ENCODE measurements around the gene DMXL1.

The DMXL1 gene

GRCh38 chr5:119267958-119268386 lies 197.1 kb downstream of the DMXL1 start:
- peak; percentile 93 for ATAC-seq
- no peak for TF ChIP-seq POU6F1 (CRISPR knock-in tag; IDR thresholded peaks at IDR 0.05; ENCODE audit: borderline replicate concordance, low read depth)
- no peak for TF ChIP-seq PPARA (CRISPR knock-in tag; IDR thresholded peaks at IDR 0.05; ENCODE audit: borderline replicate concordance)
- TF ChIP-seq RARB (CRISPR knock-in tag; IDR thresholded peaks at IDR 0.05): no peak
- no peak for TF ChIP-seq ISL1 (CRISPR knock-in tag; IDR thresholded peaks at IDR 0.05)
- no peak for TF ChIP-seq ZNF70 (CRISPR knock-in tag; IDR thresholded peaks at IDR 0.05)
- TF ChIP-seq ZFP30 (CRISPR knock-in tag; IDR thresholded peaks at IDR 0.05): no peak
- no peak for TF ChIP-seq CREB5 (CRISPR knock-in tag; IDR thresholded peaks at IDR 0.05; ENCODE audit: low read depth)
- TF ChIP-seq TCF4 (CRISPR knock-in tag; IDR thresholded peaks at IDR 0.05; ENCODE audit: borderline replicate concordance): no peak
- TF ChIP-seq SNAI2 (CRISPR knock-in tag; IDR thresholded peaks at IDR 0.05): no peak
- no peak for TF ChIP-seq ZC3H10 (CRISPR knock-in tag; IDR thresholded peaks at IDR 0.05)
- TF ChIP-seq ARNTL (CRISPR knock-in tag; IDR thresholded peaks at IDR 0.05; ENCODE audit: borderline replicate concordance, low read depth): no peak
- no peak for TF ChIP-seq ZNF8 (CRISPR knock-in tag; IDR thresholded peaks at IDR 0.05)
- TF ChIP-seq CSRNP3 (CRISPR knock-in tag; IDR thresholded peaks at IDR 0.05): no peak
- TF ChIP-seq CSDC2 (CRISPR knock-in tag; IDR thresholded peaks at IDR 0.05): no peak
- no peak for TF ChIP-seq GLIS3 (CRISPR knock-in tag; IDR thresholded peaks at IDR 0.05)

GRCh38 chr5:119268387-119269060 lies 197.6 kb downstream of the DMXL1 start:
- TF ChIP-seq ZFP3 (CRISPR knock-in tag; IDR thresholded peaks at IDR 0.05) (peak; percentile 11; the same call in 1 of the 2 replicates), BACH2 (CRISPR knock-in tag; IDR thresholded peaks at IDR 0.05; ENCODE audit: borderline replicate concordance) (no peak), ZNF70 (CRISPR knock-in tag; IDR thresholded peaks at IDR 0.05) (0 out of 2 replicates have a peak, but pooled peaks have one; percentile 9)
- peak; percentile 96 for ATAC-seq

- TF ChIP-seq RARB (CRISPR knock-in tag; IDR thresholded peaks at IDR 0.05): no peak
- no peak for TF ChIP-seq CREB5 (CRISPR knock-in tag; IDR thresholded peaks at IDR 0.05; ENCODE audit: low read depth)
- TF ChIP-seq ARNTL (CRISPR knock-in tag; IDR thresholded peaks at IDR 0.05; ENCODE audit: borderline replicate concordance, low read depth): no peak
- TF ChIP-seq ISL1 (CRISPR knock-in tag; IDR thresholded peaks at IDR 0.05): no peak
- no peak for TF ChIP-seq ZNF565 (CRISPR knock-in tag; conservative IDR thresholded peaks at IDR 0.05; ENCODE audit: low read depth)
- no peak for TF ChIP-seq BACH2 (CRISPR knock-in tag; IDR thresholded peaks at IDR 0.05; ENCODE audit: borderline replicate concordance)
- ATAC-seq: peak; percentile 13
Observed at GRCh38 chr5:119269061-119269944, 198.4 kb downstream of the DMXL1 start.

- ATAC-seq: no peak
- TF ChIP-seq, protein P1, sequence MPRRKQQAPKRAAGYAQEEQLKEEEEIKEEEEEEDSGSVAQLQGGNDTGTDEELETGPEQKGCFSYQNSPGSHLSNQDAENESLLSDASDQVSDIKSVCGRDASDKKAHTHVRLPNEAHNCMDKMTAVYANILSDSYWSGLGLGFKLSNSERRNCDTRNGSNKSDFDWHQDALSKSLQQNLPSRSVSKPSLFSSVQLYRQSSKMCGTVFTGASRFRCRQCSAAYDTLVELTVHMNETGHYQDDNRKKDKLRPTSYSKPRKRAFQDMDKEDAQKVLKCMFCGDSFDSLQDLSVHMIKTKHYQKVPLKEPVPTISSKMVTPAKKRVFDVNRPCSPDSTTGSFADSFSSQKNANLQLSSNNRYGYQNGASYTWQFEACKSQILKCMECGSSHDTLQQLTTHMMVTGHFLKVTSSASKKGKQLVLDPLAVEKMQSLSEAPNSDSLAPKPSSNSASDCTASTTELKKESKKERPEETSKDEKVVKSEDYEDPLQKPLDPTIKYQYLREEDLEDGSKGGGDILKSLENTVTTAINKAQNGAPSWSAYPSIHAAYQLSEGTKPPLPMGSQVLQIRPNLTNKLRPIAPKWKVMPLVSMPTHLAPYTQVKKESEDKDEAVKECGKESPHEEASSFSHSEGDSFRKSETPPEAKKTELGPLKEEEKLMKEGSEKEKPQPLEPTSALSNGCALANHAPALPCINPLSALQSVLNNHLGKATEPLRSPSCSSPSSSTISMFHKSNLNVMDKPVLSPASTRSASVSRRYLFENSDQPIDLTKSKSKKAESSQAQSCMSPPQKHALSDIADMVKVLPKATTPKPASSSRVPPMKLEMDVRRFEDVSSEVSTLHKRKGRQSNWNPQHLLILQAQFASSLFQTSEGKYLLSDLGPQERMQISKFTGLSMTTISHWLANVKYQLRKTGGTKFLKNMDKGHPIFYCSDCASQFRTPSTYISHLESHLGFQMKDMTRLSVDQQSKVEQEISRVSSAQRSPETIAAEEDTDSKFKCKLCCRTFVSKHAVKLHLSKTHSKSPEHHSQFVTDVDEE (CRISPR knock-in tag; IDR thresholded peaks at IDR 0.05): no peak
Observed at GRCh38 chr5:119270121-119270565, 199.3 kb downstream of the DMXL1 start.
